SU-DHL-6 (cell line): ENCODE measurements around the gene TMEM38B.

Experiments used
- H2AFZ ChIP-seq: fragments of 200-600 bp; sonication (generic); 2 replicates; pipeline ENCODE4 v1.6.1; 2014; ENCODE audit warnings: low read depth, mild to moderate bottlenecking, moderate library complexity, mixed read lengths, antibody characterized with exemption, low read length; ENCODE audit not compliant: severe bottlenecking
- H3F3A ChIP-seq: fragments of 200-600 bp; shearing (Covaris generic); 2 replicates; pipeline ENCODE4 v1.6.0; 2016; ENCODE audit warnings: antibody characterized with exemption, mild to moderate bottlenecking; ENCODE audit not compliant: insufficient read depth
- H3K27ac ChIP-seq: fragments of 200-600 bp; sonication (generic); 2 replicates; pipeline ENCODE4 v1.5.1; 2016; ENCODE audit warnings: low read depth, mild to moderate bottlenecking, low read length, moderate library complexity, mixed read lengths
- H3K27me3 ChIP-seq: fragments of 200-600 bp; sonication (generic), shearing (Covaris generic); 2 replicates; pipeline ENCODE4 v1.6.0; 2014; ENCODE audit warnings: mild to moderate bottlenecking, low read length
- H3K36me3 ChIP-seq: fragments of 200-600 bp; sonication (generic); 2 replicates; pipeline ENCODE4 v1.6.1; 2014; ENCODE audit warnings: mild to moderate bottlenecking, low read length, mixed read lengths
- H3K4me2 ChIP-seq: fragments of 300-600, 200-600 bp; shearing (Covaris generic), sonication (generic); 2 replicates; pipeline ENCODE4 v1.6.0; 2014; ENCODE audit warnings: low read length, low read depth, mild to moderate bottlenecking; ENCODE audit not compliant: poor library complexity, severe bottlenecking
- H3K4me3 ChIP-seq: fragments of 200-600 bp; sonication (generic); 2 replicates; pipeline ENCODE4 v1.5.1; 2014; ENCODE audit warnings: antibody characterized with exemption, low read length, mild to moderate bottlenecking, mixed read lengths; ENCODE audit not compliant: insufficient read depth, poor library complexity, severe bottlenecking
- H3K79me2 ChIP-seq: fragments of 200-600 bp; sonication (generic); 2 replicates; pipeline ENCODE4 v1.6.1; 2014; ENCODE audit warnings: mild to moderate bottlenecking, low read length, moderate library complexity; ENCODE audit not compliant: insufficient read depth
- H3K9ac ChIP-seq: fragments of 200-600 bp; sonication (generic); 2 replicates; pipeline ENCODE4 v1.7.0; 2014; ENCODE audit warnings: mild to moderate bottlenecking, low read length
- H3K9me2 ChIP-seq: fragments of 200-600 bp; sonication (generic); replicated peaks from 2 replicates; pipeline ENCODE4 v1.6.1; 2014; ENCODE audit warnings: low read length; ENCODE audit not compliant: insufficient read depth
- H3K9me3 ChIP-seq: fragments of 200-600 bp; sonication (generic); 2 replicates; pipeline ENCODE4 v1.6.1; 2014; ENCODE audit warnings: low read length, mixed read lengths; ENCODE audit not compliant: insufficient read depth
- H4K20me1 ChIP-seq: fragments of 200-600 bp; sonication (generic); 2 replicates; pipeline ENCODE4 v1.6.1; 2014; ENCODE audit warnings: low read depth, mild to moderate bottlenecking, antibody characterized with exemption, low read length, moderate library complexity, mixed read lengths
- EZH2phosphoT487 ChIP-seq: fragments of 200-600 bp; sonication (generic), shearing (Covaris generic); conservative IDR thresholded peaks from 2 replicates; pipeline ENCODE4 v1.6.1; 2018; ENCODE audit warnings: mild to moderate bottlenecking, antibody characterized with exemption, low read length, moderate library complexity, mixed read lengths
- TF ChIP-seq, protein P1 (sequence below): fragments of 200-600 bp; sonication (generic); IDR thresholded peaks from one replicate; pipeline ENCODE4 v1.5.1; 2017; ENCODE audit warnings: antibody characterized with exemption, mild to moderate bottlenecking, low read length, moderate library complexity; ENCODE audit not compliant: insufficient read depth, poor library complexity, severe bottlenecking

The TMEM38B gene

DNA sequence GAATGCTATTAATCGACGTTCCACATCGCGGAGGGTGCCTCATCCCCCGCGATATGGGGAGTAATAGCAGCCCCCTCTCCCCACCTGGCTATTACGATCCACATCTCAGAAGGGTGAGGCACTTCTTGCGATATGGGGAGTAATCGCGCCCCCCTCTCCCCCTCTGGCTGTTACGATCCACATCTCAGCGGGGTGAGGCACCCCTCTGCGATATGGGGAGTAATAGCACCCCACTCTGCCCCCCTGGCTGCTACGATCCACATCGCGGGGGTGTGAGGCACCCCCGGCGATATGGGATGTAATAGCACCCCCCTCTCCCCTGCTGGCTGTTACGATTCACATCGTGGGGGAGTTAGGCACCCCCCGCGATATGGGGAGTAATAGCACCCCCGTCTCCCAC is 128.5 kb downstream of the TMEM38B start:
- no peaks in the 10 kb centered on the region for H3K79me2 ChIP-seq
- no peaks in the 10 kb centered on the region for H3K9me2 ChIP-seq
- H4K20me1 ChIP-seq: no peaks in the 10 kb centered on the region
- no peak overlapping the region for H2AFZ ChIP-seq
- no peak overlapping the region for H3K4me2 ChIP-seq
- TF ChIP-seq, protein P1, sequence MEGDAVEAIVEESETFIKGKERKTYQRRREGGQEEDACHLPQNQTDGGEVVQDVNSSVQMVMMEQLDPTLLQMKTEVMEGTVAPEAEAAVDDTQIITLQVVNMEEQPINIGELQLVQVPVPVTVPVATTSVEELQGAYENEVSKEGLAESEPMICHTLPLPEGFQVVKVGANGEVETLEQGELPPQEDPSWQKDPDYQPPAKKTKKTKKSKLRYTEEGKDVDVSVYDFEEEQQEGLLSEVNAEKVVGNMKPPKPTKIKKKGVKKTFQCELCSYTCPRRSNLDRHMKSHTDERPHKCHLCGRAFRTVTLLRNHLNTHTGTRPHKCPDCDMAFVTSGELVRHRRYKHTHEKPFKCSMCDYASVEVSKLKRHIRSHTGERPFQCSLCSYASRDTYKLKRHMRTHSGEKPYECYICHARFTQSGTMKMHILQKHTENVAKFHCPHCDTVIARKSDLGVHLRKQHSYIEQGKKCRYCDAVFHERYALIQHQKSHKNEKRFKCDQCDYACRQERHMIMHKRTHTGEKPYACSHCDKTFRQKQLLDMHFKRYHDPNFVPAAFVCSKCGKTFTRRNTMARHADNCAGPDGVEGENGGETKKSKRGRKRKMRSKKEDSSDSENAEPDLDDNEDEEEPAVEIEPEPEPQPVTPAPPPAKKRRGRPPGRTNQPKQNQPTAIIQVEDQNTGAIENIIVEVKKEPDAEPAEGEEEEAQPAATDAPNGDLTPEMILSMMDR: no peak
- TF ChIP-seq EZH2phosphoT487: no peak
- H3K27ac ChIP-seq: no peak overlapping the region
- no peaks in the 10 kb centered on the region for H3F3A ChIP-seq
- no peak overlapping the region for H3K4me3 ChIP-seq
- H3K27me3 ChIP-seq: no peaks in the 10 kb centered on the region
- H3K36me3 ChIP-seq: no peaks in the 10 kb centered on the region
- no peaks in the 10 kb centered on the region for H3K9me3 ChIP-seq
- H3K9ac ChIP-seq: no peak overlapping the region
